GM21390 (cell line): Measurements from ENCODE around the gene PPP1R27.

Experiments
- ATAC-seq: cut with Tn5 transposase; IDR thresholded peaks from one replicate; pipeline ENCODE4 v1.9.1; 2021; ENCODE audit not compliant: unreplicated experiment

The PPP1R27 gene

GRCh38 chr17:81834831-81835267 is at the start of gene PPP1R27:
Gene PPP1R27, minus strand, starts transcription at chr17:81835050. Its CDS starts 97 bp downstream, at chr17:81834953.
- ATAC-seq = no peak

GRCh38 chr17:81884520-81884919 is 49.7 kb upstream of the PPP1R27 start:
- no peak for ATAC-seq

DNA sequence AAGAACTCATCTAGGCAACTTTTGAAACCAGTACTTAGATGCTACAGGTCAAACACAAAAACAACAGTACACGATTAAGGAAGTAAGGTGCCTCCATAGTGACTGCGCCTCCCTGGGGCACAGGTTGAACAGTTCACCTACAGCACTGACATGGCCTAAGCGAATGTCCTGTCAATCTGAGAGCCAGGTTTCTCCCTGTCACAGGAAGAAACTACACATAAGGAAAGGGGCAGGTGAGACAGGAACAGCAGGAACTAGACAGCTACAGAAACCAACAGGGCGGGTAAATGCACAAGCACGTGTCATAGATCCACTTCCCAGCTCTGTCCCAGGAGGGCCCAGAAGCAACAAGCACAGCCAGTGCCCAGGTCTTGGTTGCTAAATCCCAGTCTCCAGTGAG is 44.3 kb upstream of the PPP1R27 start:
- no peak for ATAC-seq

DNA sequence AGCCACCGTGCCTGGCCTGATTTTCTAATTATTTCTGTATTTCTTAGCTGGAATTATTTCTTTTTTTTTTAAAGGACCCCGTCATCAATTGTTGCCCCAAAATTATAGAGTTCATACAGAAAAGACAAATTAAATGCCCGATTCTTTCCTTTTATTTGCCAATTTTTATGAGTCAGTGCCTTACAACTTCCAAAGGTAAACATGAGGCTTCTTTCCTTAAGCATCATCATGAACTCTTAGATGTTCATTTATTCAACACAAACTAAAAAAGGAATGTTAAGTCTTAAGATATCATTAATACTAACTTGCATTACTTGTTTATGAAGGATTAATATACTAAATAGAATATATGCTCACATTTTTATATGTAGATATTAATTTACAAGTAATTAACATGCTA is 43.4 kb upstream of the PPP1R27 start:
- ATAC-seq = no peak

- no peak for ATAC-seq
These were observed 42.7 kb upstream of the PPP1R27 start for GRCh38 chr17:81877569-81877968.

DNA sequence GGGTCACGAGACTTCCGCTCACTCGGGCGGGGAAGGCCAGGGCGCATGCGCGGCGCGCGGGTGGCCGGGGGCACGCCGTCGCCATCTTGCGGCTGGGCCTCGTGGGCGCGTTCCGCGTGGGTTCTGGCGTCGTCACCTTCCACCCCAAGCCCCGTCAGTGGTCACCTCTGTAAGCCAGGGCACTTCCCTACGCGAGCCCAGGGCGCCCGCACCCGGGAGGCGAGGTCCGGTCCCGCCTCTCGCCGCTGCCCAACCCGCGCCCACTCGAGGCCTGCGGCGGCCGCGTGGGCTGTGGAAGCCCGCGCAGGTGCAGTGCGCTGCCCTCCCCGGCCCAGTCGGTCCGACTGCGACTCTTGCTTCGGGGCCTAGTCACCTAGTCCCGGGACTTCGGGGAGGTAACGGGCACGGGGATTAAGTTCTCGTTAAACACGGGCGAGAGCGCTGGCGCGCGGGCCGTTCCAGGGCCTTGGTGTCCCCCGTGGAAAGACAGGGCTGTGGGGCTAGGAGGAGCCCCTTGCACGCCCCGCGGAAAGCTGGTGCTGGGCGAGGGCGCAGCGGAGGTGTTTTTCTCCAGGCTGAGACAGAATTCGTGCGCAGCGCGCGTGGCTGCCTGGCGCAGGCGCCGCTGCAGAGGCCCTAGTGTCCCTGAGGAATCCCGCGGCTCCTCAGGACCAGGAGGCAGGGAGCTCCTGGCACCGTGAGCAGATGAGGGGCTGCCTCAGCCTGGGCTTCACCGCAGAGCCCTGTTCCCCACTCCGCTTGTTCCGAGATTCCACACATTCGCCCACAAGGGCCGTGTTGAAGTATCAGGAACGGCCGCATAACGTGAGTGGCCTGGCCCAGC is 36.8 kb upstream of the PPP1R27 start:
- ATAC-seq = no peak

DNA sequence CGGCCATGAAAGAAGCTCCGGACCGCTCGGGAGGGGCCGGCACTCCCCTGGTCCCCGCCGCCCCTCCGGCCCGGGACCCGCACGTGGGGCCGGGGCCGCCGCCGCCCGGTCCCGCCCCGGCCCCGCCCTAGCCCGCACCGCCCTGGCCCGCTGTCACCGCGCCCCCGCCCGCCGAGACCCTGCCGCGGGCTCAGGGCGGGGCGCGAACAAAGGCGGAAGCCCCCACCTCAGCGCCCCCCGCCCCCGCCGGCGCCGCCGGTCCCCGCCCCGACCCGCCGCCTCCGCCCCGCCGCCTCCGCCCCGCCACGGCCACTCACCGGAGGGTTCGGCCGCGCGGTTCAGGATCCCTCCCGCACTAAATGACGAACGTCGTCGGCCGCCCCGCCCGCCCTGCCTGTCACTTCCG is 36.1 kb upstream of the PPP1R27 start, which contains the start of gene ARHGDIA:
TSS of gene ARHGDIA (minus strand) at position 357 of the 406 bp plus-strand sequence. CDS start 1,407 bp downstream, outside the sequence.
- ATAC-seq = no peak

DNA sequence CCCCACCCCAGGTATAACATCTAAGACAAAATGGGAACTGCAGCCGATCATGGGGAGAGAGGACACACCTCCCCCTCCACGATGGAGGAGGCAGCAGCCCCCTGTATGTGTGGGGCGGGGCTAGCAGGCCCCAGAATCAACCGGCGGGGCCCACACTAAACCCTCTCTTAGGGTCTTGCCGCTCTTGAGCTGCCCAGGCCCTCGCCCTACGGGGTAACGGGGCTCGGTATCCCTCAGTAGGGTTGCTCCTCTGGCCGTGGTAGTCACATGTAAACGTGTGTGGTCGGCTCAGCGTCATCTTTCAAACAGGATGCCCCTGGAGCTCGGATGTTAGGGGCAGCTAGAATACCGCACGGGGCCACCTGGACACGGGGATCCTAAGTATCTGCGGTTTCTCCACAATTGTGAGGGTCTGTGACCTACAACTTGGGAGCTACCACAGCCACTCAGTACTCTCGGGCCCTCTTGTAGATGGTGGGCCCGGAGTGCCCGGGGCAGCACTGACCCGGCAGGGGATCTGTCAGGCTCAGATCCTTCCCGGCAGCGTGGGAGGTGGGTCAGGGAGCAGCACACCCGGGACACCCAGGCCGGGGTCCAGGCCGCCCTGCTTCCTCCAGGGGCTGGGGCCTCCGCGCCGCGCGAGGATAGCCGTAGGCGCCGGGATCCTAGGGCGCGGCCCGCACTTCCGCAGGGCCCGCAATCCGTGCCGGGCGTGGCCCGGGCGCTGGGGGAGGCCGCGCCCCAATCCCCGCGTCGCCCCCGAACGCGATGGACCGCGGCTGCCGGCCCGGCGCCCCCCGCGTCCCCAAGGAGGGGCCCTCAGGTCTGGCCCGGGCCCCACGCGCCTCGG is 35.5 kb upstream of the PPP1R27 start:
- ATAC-seq = no peak

GRCh38 chr17:81869221-81870130 is 34.6 kb upstream of the PPP1R27 start:
- ATAC-seq = no peak

DNA sequence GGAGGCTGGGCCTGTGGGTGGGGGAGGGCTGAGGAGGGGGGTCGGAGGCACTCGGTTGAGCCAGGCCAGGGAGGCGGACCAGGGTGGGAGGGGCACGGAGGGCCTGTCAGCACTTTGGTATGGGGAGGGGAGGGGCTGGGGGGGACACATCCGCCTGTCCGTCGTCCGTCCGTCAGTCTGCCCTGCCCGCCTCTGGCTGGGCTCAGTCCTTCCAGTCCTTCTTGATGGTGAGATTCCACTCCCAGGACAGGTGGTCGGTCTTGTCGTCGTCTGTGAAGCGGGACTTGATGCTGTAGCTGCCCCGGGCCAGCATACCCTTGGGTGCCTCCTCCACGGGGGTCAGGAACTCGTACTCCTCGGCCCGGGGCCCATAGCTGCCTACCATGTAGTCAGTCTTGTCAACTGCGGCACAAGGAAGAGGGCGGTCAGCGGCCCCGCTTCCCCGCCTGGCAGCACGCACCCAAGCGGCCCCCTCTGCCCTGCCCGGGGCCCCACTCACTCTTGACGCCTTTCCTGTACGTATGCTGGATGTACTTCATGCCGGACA is 33.9 kb upstream of the PPP1R27 start:
- no peak for ATAC-seq

- no peak for ATAC-seq
These were observed 33.3 kb upstream of the PPP1R27 start for GRCh38 chr17:81867991-81868673.

- no peak for ATAC-seq
These were observed 32.5 kb upstream of the PPP1R27 start for GRCh38 chr17:81867170-81867990.

GRCh38 chr17:81866440-81867169 is 31.8 kb upstream of the PPP1R27 start:
- ATAC-seq = no peak

DNA sequence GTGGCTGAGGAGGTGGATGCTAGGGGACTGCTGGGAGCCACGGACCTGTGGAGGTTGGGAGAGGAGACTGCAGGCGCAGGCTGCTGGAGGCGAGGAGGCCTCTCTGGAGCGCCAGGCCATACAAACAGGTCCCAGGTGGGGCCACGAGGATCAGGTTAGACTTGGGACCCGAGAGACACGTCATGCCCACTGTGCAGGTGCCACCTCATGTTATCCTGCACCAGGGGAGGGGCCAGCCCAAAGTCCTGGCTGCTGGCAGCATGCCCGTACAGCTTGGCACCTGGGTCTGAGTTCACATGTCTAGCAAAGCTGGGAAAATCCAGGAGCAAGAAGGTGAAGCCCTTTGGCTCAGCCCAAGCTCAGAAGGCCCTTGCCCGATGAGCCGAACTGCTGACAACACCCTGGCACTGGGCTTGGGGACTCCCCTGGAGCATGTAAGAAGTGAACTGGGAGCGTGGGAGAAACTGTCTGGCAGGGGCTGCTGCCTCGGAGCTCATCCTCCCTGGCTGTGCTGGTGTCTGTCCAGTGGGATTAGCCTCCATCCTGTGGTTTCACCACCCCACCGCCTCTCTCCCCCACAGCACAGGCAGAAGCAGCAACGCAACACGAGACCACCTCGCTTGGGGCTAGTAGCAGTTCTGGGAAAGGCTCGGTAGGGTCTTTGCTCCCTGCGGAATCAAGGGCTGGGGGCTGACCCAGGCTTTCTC is 31.0 kb upstream of the PPP1R27 start:
- ATAC-seq = no peak

- ATAC-seq = no peak
These were observed 30.5 kb upstream of the PPP1R27 start for GRCh38 chr17:81865358-81865732.

- ATAC-seq = no peak
These were observed 29.3 kb upstream of the PPP1R27 start for GRCh38 chr17:81863833-81864768.
